ENCODE results near the gene ZNF141. TPM values are rescaled to one million over a fixed set of nuclear protein-coding genes. Genes with fewer than 3 reads are reported as not detected.

ZNF141 gene
- polyA plus RNA-seq, 2 of the 4 experiments (the other 2 are of a cell fraction) = 4.9 to 5.0 TPM

GRCh38 chr4:314296-314903 is 23.2 kb upstream of the ZNF141 start:
- H3K4me2 ChIP-seq = no peak overlapping the region
- WGBS (ENCODE audit: missing lambda C conversion rate) = 0% methylated on average over 1 of the region's 1 CpG
- no peak overlapping the region for H3K4me3 ChIP-seq
- ChIA-PET POLR2A (no interaction called here), CTCF (no interaction called here)
- TF ChIP-seq POLR2A (IDR thresholded peaks at IDR 0.05; ENCODE audit: low read length) = no peak
- TF ChIP-seq HEYL (CRISPR knock-in tag; IDR thresholded peaks at IDR 0.05) = no peak
- TF ChIP-seq BHLHE40 (IDR thresholded peaks at IDR 0.05; ENCODE audit: low read depth, low read length) = no peak
- TF ChIP-seq CHD4 (IDR thresholded peaks at IDR 0.05; ENCODE audit: borderline replicate concordance) = no peak
- no peak for TF ChIP-seq RAD21 (conservative IDR thresholded peaks at IDR 0.05 in 1 of 2, IDR thresholded peaks at IDR 0.05 in 1 of 2)
- TF ChIP-seq KDM1A (IDR thresholded peaks at IDR 0.05; ENCODE audit: low read depth) = no peak
- no peak for FAIRE-seq
- no peak for DNase-seq (ENCODE audit: low read depth in 1 of 2, low spot score in 1 of 2)
- H3K27ac ChIP-seq = no peak overlapping the region
- no peak for ATAC-seq
- H3K9me3 ChIP-seq = no peaks in the 10 kb centered on the region; the same call in 2 of the 3 replicates
- H3K4me1 ChIP-seq = no peaks in the 10 kb centered on the region

GRCh38 chr4:328729-329128 is 8.9 kb upstream of the ZNF141 start:
- Histone ChIP-seq H3K4me2 (no peak overlapping the region), H3K9me3 (peaks cover 2% of the 10 kb centered on the region; the same call in 1 of the 3 replicates), H3K4me3 (no peak overlapping the region), H3K27ac (no peak overlapping the region), H3K4me1 (no peaks in the 10 kb centered on the region)
- 49% methylated on average over 8 of the region's 8 CpGs for WGBS (ENCODE audit: missing lambda C conversion rate)
- FAIRE-seq = no peak
- no peak for ATAC-seq
- DNase-seq (ENCODE audit: low read depth in 1 of 2, low spot score in 1 of 2) = no peak
- POLR2A ChIA-PET = no interaction called here
- CTCF ChIA-PET = no interaction called here
- no peak for TF ChIP-seq RARB (CRISPR knock-in tag; IDR thresholded peaks at IDR 0.05)
- no peak for TF ChIP-seq SREBF2 (IDR thresholded peaks at IDR 0.05)
- no peak for TF ChIP-seq KDM5A (IDR thresholded peaks at IDR 0.05)
- no peak for TF ChIP-seq ESRRA (IDR thresholded peaks at IDR 0.05; ENCODE audit: borderline replicate concordance, low read length)
- no peak for TF ChIP-seq REST (IDR thresholded peaks at IDR 0.05)
- TF ChIP-seq RAD21 (conservative IDR thresholded peaks at IDR 0.05 in 1 of 2, IDR thresholded peaks at IDR 0.05 in 1 of 2) = no peak

- no peak for FAIRE-seq
- DNase-seq (ENCODE audit: low read depth in 1 of 2, low spot score in 1 of 2) = no peak
- Histone ChIP-seq H3K4me1 (no peaks in the 10 kb centered on the region), H3K9me3 (peaks cover 26% of the 10 kb centered on the region), H3K4me3 (no peak overlapping the region), H3K4me2 (no peak overlapping the region), H3K27ac (no peak overlapping the region)
- WGBS (ENCODE audit: missing lambda C conversion rate) = 59% methylated on average over 2 of the region's 2 CpGs
- TF ChIP-seq ATOH8 (CRISPR knock-in tag; IDR thresholded peaks at IDR 0.05; ENCODE audit: low read depth) = no peak
- no peak for TF ChIP-seq EHMT2 (IDR thresholded peaks at IDR 0.05; ENCODE audit: low read depth)
- TF ChIP-seq CHD2 (IDR thresholded peaks at IDR 0.05; ENCODE audit: low read length, partially characterized antibody) = no peak
- TF ChIP-seq NFE2L2 (conservative IDR thresholded peaks at IDR 0.05; ENCODE audit: low read length) = no peak
- no peak for TF ChIP-seq NPAS2 (CRISPR knock-in tag; IDR thresholded peaks at IDR 0.05; ENCODE audit: borderline replicate concordance)
- no peak for TF ChIP-seq TFCP2L1 (CRISPR knock-in tag; IDR thresholded peaks at IDR 0.05)
- TF ChIP-seq REST (IDR thresholded peaks at IDR 0.05) = no peak
- ATAC-seq = no peak
- CTCF ChIA-PET = no interaction called here
- POLR2A ChIA-PET = no interaction called here
These were observed 2.1 kb upstream of the ZNF141 start for GRCh38 chr4:335515-335914.

Measured in A549 (cell line).